NT2/D1 (cell line): ENCODE data around the gene ZNF385C.

Experiments used
- SUZ12 ChIP-seq: IDR thresholded peaks from 2 replicates; pipeline ENCODE4 v1.6.1; 2011; ENCODE audit not compliant: insufficient read length, insufficient read depth; ENCODE audit errors: extremely low read depth
- YY1 ChIP-seq: IDR thresholded peaks from 2 replicates; pipeline ENCODE4 v1.6.1; 2011; ENCODE audit not compliant: insufficient read length, insufficient read depth
- ZNF274 ChIP-seq: IDR thresholded peaks from 2 replicates; pipeline ENCODE4 v1.6.1; 2011; ENCODE audit warnings: mild to moderate bottlenecking, low read depth, low read length

DNA sequence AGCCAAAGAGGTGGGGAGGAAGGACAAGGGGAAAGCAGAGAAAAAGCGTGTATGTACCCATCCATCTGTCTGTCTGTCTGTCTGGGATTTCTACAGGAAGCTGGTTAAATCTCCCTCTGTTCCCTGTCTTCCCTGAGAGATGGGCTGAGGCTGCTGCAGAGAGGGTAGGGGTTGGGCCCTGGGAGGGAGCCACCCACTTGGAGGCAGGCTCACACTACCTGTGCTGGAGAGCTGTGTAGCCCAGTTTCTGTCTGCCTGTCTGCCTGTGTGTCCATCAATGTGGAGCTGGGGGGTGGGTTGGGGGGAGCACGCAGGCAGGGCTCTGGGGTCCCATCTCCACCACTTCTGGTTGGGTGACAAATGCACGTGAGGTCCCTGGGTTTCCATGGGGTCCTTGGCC lies 29.3 kb downstream of the ZNF385C start:
- TF ChIP-seq ZNF274, result no peak
- no peak for TF ChIP-seq YY1
- TF ChIP-seq SUZ12, result no peak
